WTC11 (cell line): ENCODE results near the gene PRKCB. TPM values are rescaled to one million over a fixed set of nuclear protein-coding genes. Genes with fewer than 3 reads are reported as not detected.

Source experiments
- ATAC-seq: fragments of 200-7000 bp; cut with Tn5 transposase; 2 replicates; pipeline ENCODE4 v1.10.0; 2021; ENCODE audit warnings: mild to moderate bottlenecking, moderate library complexity
- CTCF ChIA-PET: fragments of 300-600 bp; sonication (Branson Sonifier 250); formaldehyde crosslinking; loops from one replicate; lab custom pipeline; 2021; ENCODE audit warnings: antibody characterized with exemption; lab: Charles Lee
- POLR2A ChIA-PET: fragments of 350-600 bp; sonication (Branson Sonifier 250); formaldehyde crosslinking; loops from one replicate; lab custom pipeline; 2021; ENCODE audit warnings: antibody characterized with exemption; lab: Charles Lee
- DNase-seq: peaks from one replicate; pipeline ENCODE4 v3.0.0; 2021; ENCODE audit warnings: low spot score
- H3K27ac Mint-ChIP-seq: 2 replicates; pipeline ENCODE4 v1.8.0; 2021; ENCODE audit warnings: mixed read lengths
- H3K27me3 Mint-ChIP-seq: 2 replicates; pipeline ENCODE4 v1.8.0; 2021; ENCODE audit warnings: low read depth, mild to moderate bottlenecking, moderate library complexity, mixed read lengths
- H3K36me3 Mint-ChIP-seq: 2 replicates; pipeline ENCODE4 v1.8.0; 2021; ENCODE audit warnings: mixed read lengths
- H3K4me1 Mint-ChIP-seq: 2 replicates; pipeline ENCODE4 v1.8.0; 2022; ENCODE audit warnings: mixed read lengths
- H3K4me3 Mint-ChIP-seq: 2 replicates; pipeline ENCODE4 v1.8.0; 2021; ENCODE audit warnings: mild to moderate bottlenecking, moderate library complexity, mixed read lengths
- H3K9me3 Mint-ChIP-seq: 2 replicates; pipeline ENCODE4 v1.8.0; 2021; ENCODE audit warnings: mixed read lengths
- AFF4 ChIP-seq: sonication (generic); formaldehyde crosslinking; IDR thresholded peaks from 2 replicates; pipeline ENCODE4 v1.8.1; 2023; ENCODE audit warnings: mild to moderate bottlenecking, missing genetic modification reagents, borderline replicate concordance
- ATF1 ChIP-seq: sonication (generic); formaldehyde crosslinking; IDR thresholded peaks from 2 replicates; pipeline ENCODE4 v1.8.1; 2023; ENCODE audit warnings: mild to moderate bottlenecking, moderate library complexity, missing genetic modification reagents
- CREM ChIP-seq: sonication (generic); formaldehyde crosslinking; IDR thresholded peaks from 2 replicates; pipeline ENCODE4 v1.8.1; 2022; ENCODE audit warnings: mild to moderate bottlenecking, missing genetic modification reagents, moderate library complexity
- ERG ChIP-seq: fragments of 250-450 bp; sonication (Bioruptor Pico); IDR thresholded peaks from 2 replicates; pipeline ENCODE4 v1.8.0; 2021; ENCODE audit warnings: mild to moderate bottlenecking
- ETV6 ChIP-seq: sonication (generic); formaldehyde crosslinking; IDR thresholded peaks from 2 replicates; pipeline ENCODE4 v1.8.1; 2022; ENCODE audit warnings: mild to moderate bottlenecking, missing genetic modification reagents
- GTF2I ChIP-seq: fragments of 250-450 bp; sonication (Bioruptor Pico); conservative IDR thresholded peaks from 2 replicates; pipeline ENCODE4 v1.4.0; 2021; ENCODE audit warnings: mild to moderate bottlenecking
- IRF2 ChIP-seq: sonication (generic); formaldehyde crosslinking; IDR thresholded peaks from 2 replicates; pipeline ENCODE4 v1.8.0; 2022; ENCODE audit warnings: low read depth, missing genetic modification reagents, borderline replicate concordance
- MYBL2 ChIP-seq: sonication (generic); formaldehyde crosslinking; IDR thresholded peaks from 2 replicates; pipeline ENCODE4 v1.8.1; 2023; ENCODE audit warnings: mild to moderate bottlenecking, moderate library complexity, missing genetic modification reagents
- RELA ChIP-seq: sonication (generic); formaldehyde crosslinking; IDR thresholded peaks from 2 replicates; pipeline ENCODE4 v1.8.1; 2022; ENCODE audit warnings: missing genetic modification reagents, mild to moderate bottlenecking, borderline replicate concordance
- SMAD3 ChIP-seq: sonication (generic); formaldehyde crosslinking; IDR thresholded peaks from 2 replicates; pipeline ENCODE4 v1.8.0; 2022; ENCODE audit warnings: missing genetic modification reagents, mild to moderate bottlenecking, borderline replicate concordance
- STAT6 ChIP-seq: sonication (generic); formaldehyde crosslinking; conservative IDR thresholded peaks from 2 replicates; pipeline ENCODE4 v1.8.1; 2023; ENCODE audit warnings: mild to moderate bottlenecking, low read depth, missing genetic modification reagents, moderate library complexity
- ZMAT4 ChIP-seq: fragments of 250-450 bp; sonication (Bioruptor Pico); IDR thresholded peaks from 2 replicates; pipeline ENCODE4 v1.9.0; 2021; ENCODE audit warnings: mild to moderate bottlenecking
- ZNF121 ChIP-seq: sonication (generic); formaldehyde crosslinking; IDR thresholded peaks from 2 replicates; pipeline ENCODE4 v1.8.0; 2023; ENCODE audit warnings: missing genetic modification reagents
- total RNA-seq: library from RNA; stranded (reverse); gene quantifications from 3 replicates; pipeline ENCODE4 v1.2.3, GENCODE V29; 2021

The PRKCB gene
- total RNA-seq, 1 experiment from 2014 or later: 6.9 TPM

GRCh38 chr16:24206926-24207325 lies 371.1 kb downstream of the PRKCB start:
- CTCF ChIA-PET: interaction anchor here (1.0 to 2.4 kb wide), 2 partner anchors 46 kb away, joined by 3 to 21 read pairs; no protein-coding TSS in a partner anchor
- peaks cover 2% of the 10 kb centered on the region for H3K36me3 Mint-ChIP-seq
- DNase-seq: no peak
- POLR2A ChIA-PET: interaction anchor here (0.6 kb wide), 1 partner anchor 493 kb away, joined by 3 read pairs; no protein-coding TSS in a partner anchor
- peak; percentile 92 for TF ChIP-seq ZNF121 (CRISPR knock-in tag)
- TF ChIP-seq IRF2 (CRISPR knock-in tag): no peak
- no peak for ATAC-seq
- no peaks in the 10 kb centered on the region; the same call in 1 of the 2 replicates for H3K27me3 Mint-ChIP-seq
- no peak overlapping the region for H3K4me3 Mint-ChIP-seq
- H3K9me3 Mint-ChIP-seq: peaks cover 12% of the 10 kb centered on the region
- no peak overlapping the region for H3K27ac Mint-ChIP-seq
- peaks cover 40% of the 10 kb centered on the region for H3K4me1 Mint-ChIP-seq

GRCh38 chr16:24208710-24209109 lies 372.9 kb downstream of the PRKCB start:
- Mint-ChIP-seq H3K36me3 (no peaks in the 10 kb centered on the region), H3K27ac (0 out of 2 replicates have a peak overlapping the region, but pooled peaks have one; percentile 19), H3K27me3 (no peaks in the 10 kb centered on the region), H3K4me1 (peaks cover 35% of the 10 kb centered on the region), H3K4me3 (no peak overlapping the region), H3K9me3 (0 out of 2 replicates have a peak, but pooled peaks cover under 1% of the 10 kb centered on the region)
- CTCF ChIA-PET: interaction anchor here (0.6 to 2.4 kb wide), 9 partner anchors 24 to 309 kb away, joined by 3 to 21 read pairs (median 4); no protein-coding TSS in a partner anchor
- POLR2A ChIA-PET: interaction anchor here (0.6 to 1.2 kb wide), 2 partner anchors 43 to 44 kb away, joined by 3 to 6 read pairs; no protein-coding TSS in a partner anchor
- TF ChIP-seq GTF2I (peak; percentile 60; the same call in 1 of the 2 replicates), ETV6 (CRISPR knock-in tag) (no peak), ERG (no peak), STAT6 (CRISPR knock-in tag) (no peak), RELA (CRISPR knock-in tag) (no peak), AFF4 (CRISPR knock-in tag) (no peak)
- peak; percentile 14 for DNase-seq
- ATAC-seq: peak; percentile 84

GRCh38 chr16:24214992-24215391 lies 379.2 kb downstream of the PRKCB start:
- H3K27me3 Mint-ChIP-seq: no peaks in the 10 kb centered on the region; the same call in 1 of the 2 replicates
- no peak for DNase-seq
- H3K36me3 Mint-ChIP-seq: no peaks in the 10 kb centered on the region
- no peak overlapping the region for H3K27ac Mint-ChIP-seq
- CTCF ChIA-PET: interaction anchor here (1.0 to 1.1 kb wide), 2 partner anchors 22 to 38 kb away, joined by 3 to 4 read pairs; no protein-coding TSS in a partner anchor
- no peak overlapping the region for H3K4me3 Mint-ChIP-seq
- peaks cover 15% of the 10 kb centered on the region for H3K4me1 Mint-ChIP-seq
- no peak for TF ChIP-seq MYBL2 (CRISPR knock-in tag)
- no peak for TF ChIP-seq ZNF121 (CRISPR knock-in tag)
- no peak for TF ChIP-seq ATF1 (CRISPR knock-in tag)
- no peak for TF ChIP-seq SMAD3 (CRISPR knock-in tag)
- TF ChIP-seq ZMAT4 (CRISPR knock-in tag): no peak
- no peak for TF ChIP-seq CREM
- ATAC-seq: no peak
- POLR2A ChIA-PET: no interaction called here
- H3K9me3 Mint-ChIP-seq: no peaks in the 10 kb centered on the region
